Natural killer cell treated with Interleukin-12 subunit alpha and Interleukin-12 subunit beta and Interleukin-15 and Interleukin-18, amount 100 ng/mL, for 72 hours (primary cell): ENCODE results near the gene OSTM1. TPM values are rescaled to one million over a fixed set of nuclear protein-coding genes. Genes with fewer than 3 reads are reported as not detected.

ENCODE experiments used
- ATAC-seq, 2 donors: fragments of 150-1000 bp; cut with Tn5 transposase in 1 of 2; sonication (Bioruptor Pico), chemical (Tn5 transposase) in 1 of 2; 2 replicates each; pipeline ENCODE4 v1.10.0; 2021
- DNase-seq: peaks from one replicate; pipeline ENCODE4 v3.0.0; 2022; ENCODE audit warnings: low spot score
- H3K27ac Mint-ChIP-seq, 2 donors: 1 replicate in 1 of 2; 2 replicates in 1 of 2; pipeline ENCODE4 v1.8.0; 2022; ENCODE audit warnings: mixed read lengths in 2 of 2, mild to moderate bottlenecking in 1 of 2, moderate library complexity in 1 of 2
- H3K27me3 Mint-ChIP-seq, 2 donors: 1 replicate in 1 of 2; 2 replicates in 1 of 2; pipeline ENCODE4 v1.8.0; 2022; ENCODE audit warnings: mixed read lengths in 2 of 2
- H3K36me3 Mint-ChIP-seq: one replicate; pipeline ENCODE4 v1.8.0; 2022; ENCODE audit warnings: mixed read lengths
- H3K4me1 Mint-ChIP-seq, 2 donors: 1 replicate in 1 of 2; 2 replicates in 1 of 2; pipeline ENCODE4 v1.8.0; 2022; ENCODE audit warnings: low read depth in 2 of 2, mixed read lengths in 2 of 2, mild to moderate bottlenecking in 1 of 2
- H3K4me3 Mint-ChIP-seq: one replicate; pipeline ENCODE4 v1.8.0; 2022; ENCODE audit warnings: mixed read lengths
- H3K9me3 Mint-ChIP-seq: 2 replicates; pipeline ENCODE4 v1.8.0; 2022; ENCODE audit warnings: mixed read lengths
- total RNA-seq, 2 donors: library from RNA; stranded (reverse); gene quantifications; one replicate each; pipeline ENCODE4 v1.2.3, GENCODE V29; 2022

Gene OSTM1
- total RNA-seq, 2 donors from 2014 or later: 37.7 to 55.6 TPM

GRCh38 chr6:107999341-107999740 is 75.2 kb downstream of the OSTM1 start:
- H3K27ac Mint-ChIP-seq: no peak overlapping the region
- H3K4me3 Mint-ChIP-seq: no peak overlapping the region
- H3K27me3 Mint-ChIP-seq: peaks cover 0 to 7% of the 10 kb centered on the region in 2 donors
- no peaks in the 10 kb centered on the region for H3K9me3 Mint-ChIP-seq
- no peaks in the 10 kb centered on the region for H3K4me1 Mint-ChIP-seq
- H3K36me3 Mint-ChIP-seq: no peaks in the 10 kb centered on the region
- ATAC-seq: no peak
- DNase-seq: no peak

GRCh38 chr6:107991772-107992550 is 82.6 kb downstream of the OSTM1 start:
- Mint-ChIP-seq H3K4me1 (peaks cover 10 to 12% of the 10 kb centered on the region in 2 donors), H3K27me3 (peaks cover 0 to 2% of the 10 kb centered on the region in 2 donors), H3K4me3 (peak overlapping the region; percentile 66), H3K9me3 (no peaks in the 10 kb centered on the region), H3K36me3 (no peaks in the 10 kb centered on the region), H3K27ac (peak overlapping the region; percentile 38 to 78)
- ATAC-seq (no peak), DNase-seq (no peak)

Other genes starting within 250 kb of the OSTM1 start
- 100 to 1,000 TPM; 106 to 116 TPM for gene SEC63, start 116.5 kb downstream of the OSTM1 start, total RNA-seq
- not detected for gene NR2E1, start 91.3 kb upstream of the OSTM1 start, total RNA-seq
- gene SNX3, start 186.3 kb upstream of the OSTM1 start, total RNA-seq: 10 to 100 TPM; 40.8 to 76.6 TPM
- gene AFG1L, start 220.3 kb upstream of the OSTM1 start, total RNA-seq: 1 to 10 TPM; 4.6 to 5.0 TPM